NCI-H1930 (cell line): Measurements from ENCODE around the gene GPR34.

ENCODE experiments used
- DNase-seq, 2 experiments: peaks; one replicate each; lab custom pipeline; 2025; lab: John Stamatoyannopoulos, UW

GPR34 gene

GRCh38 chrX:41734530-41734929 is 45.8 kb downstream of the GPR34 start:
- DNase-seq: no peak

- DNase-seq: no peak
Measured at GRCh38 chrX:41737065-41737464, 48.3 kb downstream of the GPR34 start.

- DNase-seq: no peak
Measured at GRCh38 chrX:41739871-41740270, 51.1 kb downstream of the GPR34 start.
